DOHH2 (cell line): ENCODE measurements around the gene ISOC2.

ENCODE experiments used
- H3F3A ChIP-seq: fragments of 200-600 bp; sonication (generic), shearing (Covaris generic); 2 replicates; pipeline ENCODE4 v1.6.0; 2016; ENCODE audit warnings: antibody characterized with exemption, mild to moderate bottlenecking; ENCODE audit not compliant: control insufficient read depth, insufficient read depth
- H3K27ac ChIP-seq: fragments of 200-600 bp; sonication (generic); 2 replicates; pipeline ENCODE4 v1.5.1; 2014; ENCODE audit warnings: low read depth, mild to moderate bottlenecking, low read length, moderate library complexity
- H3K27me3 ChIP-seq: fragments of 200-600 bp; sonication (generic); 2 replicates; pipeline ENCODE4 v1.6.1; 2014; ENCODE audit warnings: mild to moderate bottlenecking, low read length, mixed read lengths; ENCODE audit not compliant: control insufficient read depth
- H3K36me3 ChIP-seq: fragments of 200-600 bp; sonication (generic); 2 replicates; pipeline ENCODE4 v1.6.1; 2014; ENCODE audit warnings: mild to moderate bottlenecking, low read length, moderate library complexity, mixed read lengths; ENCODE audit not compliant: control insufficient read depth
- H3K4me1 ChIP-seq: fragments of 200-600 bp; sonication (generic); 2 replicates; pipeline ENCODE4 v1.6.1; 2014; ENCODE audit warnings: mild to moderate bottlenecking, low read length, mixed read lengths; ENCODE audit not compliant: control insufficient read depth
- H3K4me2 ChIP-seq: fragments of 200-600 bp; sonication (generic); 2 replicates; pipeline ENCODE4 v1.6.0; 2014; ENCODE audit warnings: mild to moderate bottlenecking, low read length, moderate library complexity
- H3K4me3 ChIP-seq: fragments of 200-600 bp; sonication (generic); 2 replicates; pipeline ENCODE4 v1.5.1; 2014; ENCODE audit warnings: mild to moderate bottlenecking, low read length, mixed read lengths
- H3K79me2 ChIP-seq: fragments of 200-600 bp; sonication (generic); 2 replicates; pipeline ENCODE4 v1.6.1; 2014; ENCODE audit warnings: mild to moderate bottlenecking, low read length, mixed read lengths; ENCODE audit not compliant: control insufficient read depth
- H3K9me2 ChIP-seq: fragments of 200-600 bp; sonication (generic); replicated peaks from 2 replicates; pipeline ENCODE4 v1.6.1; 2014; ENCODE audit warnings: mild to moderate bottlenecking, low read length, mixed read lengths; ENCODE audit not compliant: control insufficient read depth
- H3K9me3 ChIP-seq: fragments of 200-600 bp; sonication (generic); 2 replicates; pipeline ENCODE4 v1.6.1; 2014; ENCODE audit warnings: antibody characterized with exemption, low read length, mixed read lengths; ENCODE audit not compliant: control insufficient read depth, insufficient read depth
- H4K20me1 ChIP-seq: fragments of 200-600 bp; sonication (generic); 2 replicates; pipeline ENCODE4 v1.6.0; 2014; ENCODE audit warnings: low read depth, mild to moderate bottlenecking, antibody characterized with exemption, low read length, moderate library complexity; ENCODE audit not compliant: control insufficient read depth, insufficient read depth
- CTCF ChIP-seq: fragments of 200-600 bp; sonication (generic); IDR thresholded peaks from one replicate; pipeline ENCODE4 v1.5.1; 2014; ENCODE audit warnings: antibody characterized with exemption, mild to moderate bottlenecking, low read depth, low read length; ENCODE audit not compliant: poor library complexity, severe bottlenecking
- EZH2phosphoT487 ChIP-seq: fragments of 200-600 bp; sonication (generic); IDR thresholded peaks from 2 replicates; pipeline ENCODE4 v1.6.1; 2017; ENCODE audit warnings: borderline replicate concordance, mild to moderate bottlenecking, antibody characterized with exemption, low read length, moderate library complexity, mixed read lengths

ISOC2 gene

DNA sequence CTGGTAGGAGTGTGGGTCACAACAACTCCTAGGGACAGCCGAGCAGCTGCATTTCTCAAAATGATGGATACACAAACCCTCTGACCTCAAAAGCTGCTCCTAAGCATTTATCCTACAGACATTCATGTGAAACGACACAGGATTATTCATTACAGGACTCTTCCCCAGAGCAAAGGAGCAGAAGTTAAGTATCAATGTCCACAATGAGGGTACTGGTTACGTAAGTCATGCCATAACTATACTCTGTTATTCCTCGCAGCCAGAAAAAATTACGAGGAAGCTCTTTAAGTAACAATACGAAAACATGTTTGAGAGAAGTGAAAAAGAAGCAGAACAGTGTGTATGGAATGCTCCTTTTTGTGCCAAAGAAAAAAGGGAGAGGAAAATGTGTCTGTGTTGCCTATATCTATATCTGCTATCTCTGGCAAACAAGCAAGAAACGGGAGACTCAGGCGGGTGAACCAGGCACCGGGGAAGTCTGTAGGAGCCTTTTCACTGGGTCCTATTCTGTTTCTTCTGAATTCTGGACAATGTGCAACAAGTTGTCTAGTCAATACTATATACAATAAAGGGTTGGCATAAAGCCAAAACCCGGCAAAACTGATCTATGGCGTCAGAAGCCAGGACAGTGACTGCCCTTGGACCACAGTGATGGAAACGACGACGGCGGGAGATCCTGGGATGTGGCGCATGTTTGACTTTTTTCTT lies 1.3 kb downstream of the ISOC2 start:
- H3K9me2 ChIP-seq, result no peaks in the 10 kb centered on the region
- H3K4me3 ChIP-seq, result peak overlapping the region; percentile 93; the same call in 1 of the 2 replicates
- TF ChIP-seq EZH2phosphoT487, result no peak
- no peak for TF ChIP-seq CTCF
- H3K4me1 ChIP-seq, result peaks cover 18% of the 10 kb centered on the region
- peak overlapping the region; percentile 98 for H3K4me2 ChIP-seq
- peaks cover 16% of the 10 kb centered on the region for H3K79me2 ChIP-seq
- no peaks in the 10 kb centered on the region for H3K27me3 ChIP-seq
- peaks cover 11% of the 10 kb centered on the region for H3F3A ChIP-seq
- no peak overlapping the region for H3K27ac ChIP-seq
- 0 out of 2 replicates have a peak, but pooled peaks cover 3% of the 10 kb centered on the region for H4K20me1 ChIP-seq
- H3K9me3 ChIP-seq, result no peaks in the 10 kb centered on the region
- H3K36me3 ChIP-seq, result no peaks in the 10 kb centered on the region

DNA sequence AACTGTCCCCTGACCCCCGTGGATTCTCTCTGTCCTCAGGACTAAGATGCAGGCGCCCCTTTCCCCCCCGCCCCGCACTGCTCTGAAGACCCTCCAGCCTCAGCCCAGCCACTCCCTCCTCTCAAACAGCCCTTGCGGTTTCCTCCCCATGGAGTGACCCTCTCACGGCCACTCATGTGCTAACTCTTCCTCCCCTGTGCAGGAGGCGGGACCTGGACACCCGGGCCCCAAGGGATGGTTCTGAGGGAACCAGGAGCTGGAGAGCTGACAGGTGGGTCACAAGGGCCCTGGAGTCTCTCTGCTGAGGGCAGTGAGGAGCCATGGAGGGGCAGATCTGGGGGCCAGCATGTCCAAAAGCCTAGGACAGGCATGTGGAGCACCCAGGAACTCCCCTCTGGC lies 1.9 kb downstream of the ISOC2 start:
- Histone ChIP-seq H3K4me1 (peaks cover 18% of the 10 kb centered on the region), H3K4me2 (peak overlapping the region; percentile 98; the same call in 1 of the 2 replicates)
- no peak for TF ChIP-seq EZH2phosphoT487
- no peak for TF ChIP-seq CTCF

DNA sequence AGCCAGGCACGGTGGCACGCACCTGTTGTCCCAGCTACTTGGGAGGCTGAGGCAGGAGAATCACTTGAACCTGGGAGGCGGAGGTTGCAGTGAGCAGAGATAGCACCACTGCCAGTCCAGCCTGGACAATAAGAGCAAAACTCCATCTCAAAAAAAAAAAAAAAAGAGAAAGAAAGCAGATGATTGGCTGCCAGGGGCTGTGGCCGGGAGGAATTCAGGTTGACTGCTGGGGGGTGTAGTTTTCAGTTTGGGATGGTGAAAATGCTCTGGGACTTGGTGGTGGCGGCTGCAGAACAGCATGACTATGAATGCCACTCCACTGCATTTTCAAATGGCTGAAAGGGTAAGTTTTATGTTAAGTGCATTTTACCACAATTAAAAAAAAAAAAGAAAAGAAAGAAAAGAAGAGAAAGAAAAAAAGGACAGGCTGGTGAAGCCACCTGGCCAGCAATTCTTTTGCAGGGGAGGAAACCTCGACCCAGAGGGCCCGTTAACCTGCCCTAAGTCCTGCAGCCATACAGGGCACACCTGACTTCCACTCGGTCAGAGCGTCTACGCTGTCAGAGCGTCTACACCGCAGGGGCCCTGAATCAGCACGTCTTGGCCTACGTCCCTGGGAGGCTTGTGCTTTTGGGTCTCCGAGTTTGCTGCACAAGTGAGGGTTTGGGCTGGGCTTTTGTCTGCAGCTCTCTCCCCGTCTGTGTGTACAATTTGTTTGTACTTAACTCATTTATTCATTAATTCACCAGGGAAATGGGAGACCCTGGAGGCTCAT lies 3.6 kb downstream of the ISOC2 start:
- peaks cover 16% of the 10 kb centered on the region for H3K79me2 ChIP-seq
- peaks cover 11% of the 10 kb centered on the region for H3F3A ChIP-seq
- H3K9me3 ChIP-seq, result no peaks in the 10 kb centered on the region
- no peaks in the 10 kb centered on the region for H3K36me3 ChIP-seq
- H3K27ac ChIP-seq, result no peak overlapping the region
- no peak overlapping the region for H3K4me3 ChIP-seq
- TF ChIP-seq CTCF (no peak), EZH2phosphoT487 (no peak)
- no peaks in the 10 kb centered on the region for H3K27me3 ChIP-seq
- peaks cover 18% of the 10 kb centered on the region for H3K4me1 ChIP-seq
- no peaks in the 10 kb centered on the region for H3K9me2 ChIP-seq
- 0 out of 2 replicates have a peak, but pooled peaks cover 3% of the 10 kb centered on the region for H4K20me1 ChIP-seq
- H3K4me2 ChIP-seq, result no peak overlapping the region

More for the DNA sequence above, 1.9 kb downstream of the ISOC2 start:
- H3K9me2 ChIP-seq, result no peaks in the 10 kb centered on the region
- H3K79me2 ChIP-seq, result peaks cover 16% of the 10 kb centered on the region
- H3K27ac ChIP-seq, result no peak overlapping the region
- H3K36me3 ChIP-seq, result no peaks in the 10 kb centered on the region
- 0 out of 2 replicates have a peak, but pooled peaks cover 3% of the 10 kb centered on the region for H4K20me1 ChIP-seq
- H3K27me3 ChIP-seq, result no peaks in the 10 kb centered on the region
- no peaks in the 10 kb centered on the region for H3K9me3 ChIP-seq
- no peak overlapping the region for H3K4me3 ChIP-seq
- peaks cover 11% of the 10 kb centered on the region for H3F3A ChIP-seq
